Muscle layer of colon (tissue), 2 donors: ENCODE measurements around the gene C1orf115.

Experiments used
- H3K27ac ChIP-seq: one replicate; pipeline ENCODE4 v1.7.0; 2013; ENCODE audit warnings: low read depth, mild to moderate bottlenecking, low read length, moderate library complexity
- H3K27me3 ChIP-seq, 2 donors: one replicate each; pipeline ENCODE4 v1.7.0; 2013; ENCODE audit warnings: low read length in 2 of 2, mild to moderate bottlenecking in 2 of 2; ENCODE audit not compliant: insufficient read depth in 2 of 2, control insufficient read depth in 1 of 2
- H3K36me3 ChIP-seq: one replicate; pipeline ENCODE4 v1.7.0; 2013; ENCODE audit warnings: mild to moderate bottlenecking, low read length; ENCODE audit not compliant: insufficient read depth
- H3K4me1 ChIP-seq: one replicate; pipeline ENCODE4 v1.7.0; 2013; ENCODE audit warnings: mild to moderate bottlenecking, low read length; ENCODE audit not compliant: insufficient read depth
- H3K4me3 ChIP-seq, 2 donors: one replicate each; pipeline ENCODE4 v1.7.0; 2013; ENCODE audit warnings: low read length in 2 of 2, low read depth in 1 of 2, mild to moderate bottlenecking in 1 of 2, moderate library complexity in 1 of 2
- H3K9ac ChIP-seq: one replicate; pipeline ENCODE4 v1.7.0; 2013; ENCODE audit warnings: low read length
- H3K9me3 ChIP-seq: one replicate; pipeline ENCODE4 v1.7.0; 2013; ENCODE audit warnings: mild to moderate bottlenecking, low read length
- donor health status: abdominal sarcoma.
- donor health status: Adenocarcinoma of cecum.

Gene C1orf115

GRCh38 chr1:220690140-220691052 lies at the start of gene C1orf115:
TSS of gene C1orf115 (plus strand) at chr1:220690363. CDS start at chr1:220690403, 40 bp downstream.
- H3K4me1 ChIP-seq: peaks cover 21% of the 10 kb centered on the region
- H3K4me3 ChIP-seq: peak within 1 kb of the TSS; percentile 53 to 87
- H3K9ac ChIP-seq: no peak within 1 kb of the TSS
- H3K36me3 ChIP-seq: no peaks in the 10 kb centered on the region
- H3K27ac ChIP-seq: peak within 1 kb of the TSS; percentile 58
- H3K27me3 ChIP-seq: no peaks in the 10 kb centered on the region
- no peaks in the 10 kb centered on the region for H3K9me3 ChIP-seq

- no peaks in the 10 kb centered on the region for H3K9me3 ChIP-seq
- no peak overlapping the region for H3K27ac ChIP-seq
- no peak overlapping the region for H3K9ac ChIP-seq
- H3K27me3 ChIP-seq: no peaks in the 10 kb centered on the region
- no peaks in the 10 kb centered on the region for H3K36me3 ChIP-seq
- no peaks in the 10 kb centered on the region for H3K4me1 ChIP-seq
- no peak overlapping the region for H3K4me3 ChIP-seq
These were observed 47.9 kb upstream of the C1orf115 start for GRCh38 chr1:220642285-220642684.

GRCh38 chr1:220652995-220653394 lies 37.2 kb upstream of the C1orf115 start:
- H3K4me3 ChIP-seq: no peak overlapping the region
- no peak overlapping the region for H3K9ac ChIP-seq
- no peak overlapping the region for H3K27ac ChIP-seq
- H3K27me3 ChIP-seq: no peaks in the 10 kb centered on the region
- H3K36me3 ChIP-seq: peaks cover 13% of the 10 kb centered on the region
- H3K9me3 ChIP-seq: no peaks in the 10 kb centered on the region
- no peaks in the 10 kb centered on the region for H3K4me1 ChIP-seq

- Histone ChIP-seq H3K27ac (no peak overlapping the region), H3K9ac (no peak overlapping the region), H3K36me3 (peaks cover 13% of the 10 kb centered on the region), H3K9me3 (no peaks in the 10 kb centered on the region), H3K27me3 (no peaks in the 10 kb centered on the region), H3K4me1 (no peaks in the 10 kb centered on the region), H3K4me3 (no peak overlapping the region)
These were observed 34.7 kb upstream of the C1orf115 start for GRCh38 chr1:220655509-220655908.

- Histone ChIP-seq H3K4me1 (no peaks in the 10 kb centered on the region), H3K27ac (no peak overlapping the region), H3K27me3 (no peaks in the 10 kb centered on the region), H3K9ac (no peak overlapping the region), H3K36me3 (peaks cover 13% of the 10 kb centered on the region), H3K4me3 (no peak overlapping the region), H3K9me3 (no peaks in the 10 kb centered on the region)
These were observed 34.0 kb upstream of the C1orf115 start for GRCh38 chr1:220655961-220656740.

- no peaks in the 10 kb centered on the region for H3K4me1 ChIP-seq
- H3K27me3 ChIP-seq: no peaks in the 10 kb centered on the region
- H3K27ac ChIP-seq: no peak overlapping the region
- no peaks in the 10 kb centered on the region for H3K9me3 ChIP-seq
- H3K36me3 ChIP-seq: peaks cover 4% of the 10 kb centered on the region
- H3K9ac ChIP-seq: no peak overlapping the region
- H3K4me3 ChIP-seq: no peak overlapping the region
These were observed 23.8 kb upstream of the C1orf115 start for GRCh38 chr1:220666349-220666748.

- Histone ChIP-seq H3K27ac (no peak overlapping the region), H3K27me3 (no peaks in the 10 kb centered on the region), H3K9me3 (no peaks in the 10 kb centered on the region), H3K4me1 (no peaks in the 10 kb centered on the region), H3K9ac (no peak overlapping the region), H3K4me3 (no peak overlapping the region), H3K36me3 (no peaks in the 10 kb centered on the region)
These were observed 21.2 kb upstream of the C1orf115 start for GRCh38 chr1:220669005-220669404.

- H3K9me3 ChIP-seq: no peaks in the 10 kb centered on the region
- H3K27ac ChIP-seq: no peak overlapping the region
- H3K4me1 ChIP-seq: no peaks in the 10 kb centered on the region
- H3K36me3 ChIP-seq: no peaks in the 10 kb centered on the region
- H3K4me3 ChIP-seq: no peak overlapping the region
- no peaks in the 10 kb centered on the region for H3K27me3 ChIP-seq
- no peak overlapping the region for H3K9ac ChIP-seq
These were observed 19.8 kb upstream of the C1orf115 start for GRCh38 chr1:220670365-220670764.

- Histone ChIP-seq H3K4me3 (no peak overlapping the region), H3K36me3 (no peaks in the 10 kb centered on the region), H3K27ac (no peak overlapping the region), H3K9me3 (no peaks in the 10 kb centered on the region), H3K9ac (no peak overlapping the region), H3K27me3 (no peaks in the 10 kb centered on the region), H3K4me1 (no peaks in the 10 kb centered on the region)
These were observed 16.2 kb upstream of the C1orf115 start for GRCh38 chr1:220673921-220674320.

- Histone ChIP-seq H3K9ac (no peak overlapping the region), H3K4me1 (no peaks in the 10 kb centered on the region), H3K9me3 (no peaks in the 10 kb centered on the region), H3K27me3 (no peaks in the 10 kb centered on the region), H3K4me3 (no peak overlapping the region), H3K27ac (no peak overlapping the region), H3K36me3 (no peaks in the 10 kb centered on the region)
These were observed 12.9 kb upstream of the C1orf115 start for GRCh38 chr1:220677251-220677650.

GRCh38 chr1:220680085-220680687 lies 10.0 kb upstream of the C1orf115 start:
- no peak overlapping the region for H3K4me3 ChIP-seq
- no peaks in the 10 kb centered on the region for H3K27me3 ChIP-seq
- H3K9ac ChIP-seq: no peak overlapping the region
- H3K9me3 ChIP-seq: no peaks in the 10 kb centered on the region
- H3K27ac ChIP-seq: no peak overlapping the region
- no peaks in the 10 kb centered on the region for H3K36me3 ChIP-seq
- H3K4me1 ChIP-seq: no peaks in the 10 kb centered on the region
